ENCODE measurements around the gene MYO1F. TPM values are rescaled to one million over a fixed set of nuclear protein-coding genes. Genes with fewer than 3 reads are reported as not detected.

Gene MYO1F
- total and polyA plus RNA-seq, 11 donors: 1.8 to 56.6 (median 4.7) TPM

- intact Hi-C loops (cut with DNase I): loop anchor here in 5 of 10 donors (2.0 to 10.0 kb wide), 5 partner anchors 37 to 226 kb away; no protein-coding TSS in a partner anchor
- no peak overlapping the region for H3K4me3 ChIP-seq
- ATAC-seq (peak; percentile 35 to 62 (median 60)), DNase-seq (peak; percentile 77 to 89 (median 84))
- peaks cover 0 to 19% (median 0%) of the 10 kb centered on the region in 9 donors for H3K36me3 ChIP-seq
- TF ChIP-seq POLR2A (IDR thresholded peaks at IDR 0.05) (no peak), CTCF (IDR thresholded peaks at IDR 0.05) (peak; percentile 98 to 100 (median 99))
- H3K4me1 ChIP-seq: peaks cover 0 to 35% (median 7%) of the 10 kb centered on the region in 12 donors
- H3K27ac ChIP-seq: no peak overlapping the region
- 4 to 6% (median 5%) methylated on average over 14 to 21 of the region's 21 CpGs for WGBS, 4 donors
- no peaks in the 10 kb centered on the region for H3K9me3 ChIP-seq
- peaks cover 0 to 28% (median 0%) of the 10 kb centered on the region in 9 donors for H3K27me3 ChIP-seq
These were observed 3.6 kb upstream of the MYO1F start for GRCh38 chr19:8580710-8581281.

- Histone ChIP-seq H3K4me1 (peaks cover 0 to 52% (median 7%) of the 10 kb centered on the region in 12 donors), H3K27ac (no peak overlapping the region), H3K27me3 (peaks cover 0 to 28% (median 0%) of the 10 kb centered on the region in 9 donors), H3K4me3 (no peak overlapping the region), H3K9me3 (no peaks in the 10 kb centered on the region), H3K36me3 (peaks cover 0 to 10% (median 0%) of the 10 kb centered on the region in 9 donors)
- DNase-seq: peak; percentile 68 to 86 (median 76)
- 21 to 24% (median 22%) methylated on average over 14 to 17 of the region's 17 CpGs for WGBS, 4 donors
- TF ChIP-seq POLR2A (IDR thresholded peaks at IDR 0.05): no peak
- peak; percentile 81 to 96 (median 91) for TF ChIP-seq CTCF (IDR thresholded peaks at IDR 0.05)
- ATAC-seq: peak in 3 of 4 donors; percentile 30 to 53 (median 39)
- intact Hi-C loops (cut with DNase I): loop anchor here in 4 of 10 donors (5.0 to 10.0 kb wide), 2 partner anchors 224 to 226 kb away; no protein-coding TSS in a partner anchor
These were observed 1.5 kb upstream of the MYO1F start for GRCh38 chr19:8578642-8579265.

GRCh38 chr19:8577741-8578140 lies 499 bp upstream of the MYO1F start:
- peak overlapping the region in 2 of 12 donors; percentile 49 to 73 for H3K4me3 ChIP-seq
- H3K4me1 ChIP-seq: peaks cover 0 to 63% (median 7%) of the 10 kb centered on the region in 12 donors
- TF ChIP-seq POLR2A (IDR thresholded peaks at IDR 0.05): no peak
- H3K36me3 ChIP-seq: no peaks in the 10 kb centered on the region
- intact Hi-C loops (cut with DNase I): loop anchor here in 4 of 10 donors (5.0 to 10.0 kb wide), 2 partner anchors 223 to 225 kb away; no protein-coding TSS in a partner anchor
- peak overlapping the region in 1 of 12 donors; percentile 83 for H3K27ac ChIP-seq
- DNase-seq: no peak
- H3K27me3 ChIP-seq: peaks cover 0 to 28% (median 0%) of the 10 kb centered on the region in 9 donors
- WGBS, 4 donors: 68 to 75% (median 71%) methylated on average over 4 of the region's 4 CpGs
- no peaks in the 10 kb centered on the region for H3K9me3 ChIP-seq
- no peak for ATAC-seq

GRCh38 chr19:8576273-8576993 lies 809 bp downstream of the MYO1F start:
- Histone ChIP-seq H3K27me3 (peaks cover 0 to 28% (median 0%) of the 10 kb centered on the region in 9 donors), H3K4me1 (peaks cover 0 to 76% (median 7%) of the 10 kb centered on the region in 12 donors), H3K9me3 (no peaks in the 10 kb centered on the region), H3K36me3 (no peaks in the 10 kb centered on the region), H3K27ac (peak overlapping the region in 3 of 12 donors; percentile 9 to 83 (median 11)), H3K4me3 (peak overlapping the region in 10 of 12 donors; percentile 12 to 73 (median 40))
- DNase-seq (peak in 1 of 5 donors; percentile 43), ATAC-seq (peak in 2 of 4 donors; percentile 37 to 38)
- WGBS, 4 donors: 64 to 69% (median 65%) methylated on average over 18 to 19 of the region's 19 CpGs
- intact Hi-C loops (cut with DNase I): loop anchor here in 4 of 10 donors (5.0 to 10.0 kb wide), 2 partner anchors 222 to 224 kb away; no protein-coding TSS in a partner anchor
- TF ChIP-seq POLR2A (IDR thresholded peaks at IDR 0.05) (no peak), CTCF (IDR thresholded peaks at IDR 0.05) (no peak)
